ENCODE data around the gene CCDC159. TPM values are rescaled to one million over a fixed set of nuclear protein-coding genes. Genes with fewer than 3 reads are reported as not detected.

The CCDC159 gene
- total RNA-seq, 4 donors from 2014 or later = 1.2 to 46.2 (median 16.4) TPM

DNA sequence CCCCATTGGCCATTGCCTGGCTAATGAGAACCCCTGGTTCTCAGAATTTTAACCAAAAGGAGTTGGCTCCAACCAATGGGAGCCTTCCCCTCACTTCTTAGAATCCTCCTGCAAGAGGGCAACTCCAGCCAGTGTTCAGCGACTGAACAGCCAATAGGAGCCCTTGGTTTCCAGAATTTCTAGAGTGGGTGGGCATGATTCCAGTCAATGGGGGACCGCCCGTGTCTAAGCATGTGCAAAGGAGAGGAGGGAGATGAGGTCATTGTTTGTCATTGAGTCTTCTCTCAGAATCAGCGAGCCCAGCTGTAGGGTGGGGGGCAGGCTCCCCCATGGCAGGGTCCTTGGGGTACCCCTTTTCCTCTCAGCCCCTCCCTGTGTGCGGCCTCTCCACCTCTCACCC, 18.6 kb downstream of the CCDC159 start:
- no peaks in the 10 kb centered on the region for H3K27me3 ChIP-seq
- TF ChIP-seq POLR2A (IDR thresholded peaks at IDR 0.05) = no peak
- TF ChIP-seq, protein P1, sequence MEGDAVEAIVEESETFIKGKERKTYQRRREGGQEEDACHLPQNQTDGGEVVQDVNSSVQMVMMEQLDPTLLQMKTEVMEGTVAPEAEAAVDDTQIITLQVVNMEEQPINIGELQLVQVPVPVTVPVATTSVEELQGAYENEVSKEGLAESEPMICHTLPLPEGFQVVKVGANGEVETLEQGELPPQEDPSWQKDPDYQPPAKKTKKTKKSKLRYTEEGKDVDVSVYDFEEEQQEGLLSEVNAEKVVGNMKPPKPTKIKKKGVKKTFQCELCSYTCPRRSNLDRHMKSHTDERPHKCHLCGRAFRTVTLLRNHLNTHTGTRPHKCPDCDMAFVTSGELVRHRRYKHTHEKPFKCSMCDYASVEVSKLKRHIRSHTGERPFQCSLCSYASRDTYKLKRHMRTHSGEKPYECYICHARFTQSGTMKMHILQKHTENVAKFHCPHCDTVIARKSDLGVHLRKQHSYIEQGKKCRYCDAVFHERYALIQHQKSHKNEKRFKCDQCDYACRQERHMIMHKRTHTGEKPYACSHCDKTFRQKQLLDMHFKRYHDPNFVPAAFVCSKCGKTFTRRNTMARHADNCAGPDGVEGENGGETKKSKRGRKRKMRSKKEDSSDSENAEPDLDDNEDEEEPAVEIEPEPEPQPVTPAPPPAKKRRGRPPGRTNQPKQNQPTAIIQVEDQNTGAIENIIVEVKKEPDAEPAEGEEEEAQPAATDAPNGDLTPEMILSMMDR (IDR thresholded peaks at IDR 0.05) = no peak
- no peaks in the 10 kb centered on the region for H3K36me3 ChIP-seq
- peak overlapping the region in 1 of 2 donors; percentile 12 for H3K27ac ChIP-seq
- intact Hi-C loops (cut with DNase I; ENCODE audit: low total_unique reads) = no loop called here
- no peak for DNase-seq
- H3K4me1 ChIP-seq = no peaks in the 10 kb centered on the region
- H3K9me3 ChIP-seq = no peaks in the 10 kb centered on the region
- no peak overlapping the region for H3K4me3 ChIP-seq

- no peaks in the 10 kb centered on the region for H3K9me3 ChIP-seq
- H3K4me3 ChIP-seq = no peak overlapping the region
- H3K27me3 ChIP-seq = no peaks in the 10 kb centered on the region
- no peaks in the 10 kb centered on the region for H3K36me3 ChIP-seq
- intact Hi-C loops (cut with DNase I; ENCODE audit: low total_unique reads) = no loop called here
- TF ChIP-seq, protein P1 (IDR thresholded peaks at IDR 0.05) = no peak
- no peak for TF ChIP-seq POLR2A (IDR thresholded peaks at IDR 0.05)
- DNase-seq = no peak
- peak overlapping the region in 1 of 2 donors; percentile 12 for H3K27ac ChIP-seq
- no peaks in the 10 kb centered on the region for H3K4me1 ChIP-seq
These were observed 19.3 kb downstream of the CCDC159 start for GRCh38 chr19:11365557-11366117.

GRCh38 chr19:11367528-11367927, 21.2 kb downstream of the CCDC159 start:
- Histone ChIP-seq H3K4me1 (no peaks in the 10 kb centered on the region), H3K36me3 (no peaks in the 10 kb centered on the region), H3K4me3 (no peak overlapping the region), H3K27ac (no peak overlapping the region), H3K27me3 (no peaks in the 10 kb centered on the region), H3K9me3 (no peaks in the 10 kb centered on the region)
- DNase-seq = no peak
- intact Hi-C loops (cut with DNase I; ENCODE audit: low total_unique reads) = no loop called here
- no peak for TF ChIP-seq POLR2A (IDR thresholded peaks at IDR 0.05)
- TF ChIP-seq, protein P1 (IDR thresholded peaks at IDR 0.05) = no peak

DNA sequence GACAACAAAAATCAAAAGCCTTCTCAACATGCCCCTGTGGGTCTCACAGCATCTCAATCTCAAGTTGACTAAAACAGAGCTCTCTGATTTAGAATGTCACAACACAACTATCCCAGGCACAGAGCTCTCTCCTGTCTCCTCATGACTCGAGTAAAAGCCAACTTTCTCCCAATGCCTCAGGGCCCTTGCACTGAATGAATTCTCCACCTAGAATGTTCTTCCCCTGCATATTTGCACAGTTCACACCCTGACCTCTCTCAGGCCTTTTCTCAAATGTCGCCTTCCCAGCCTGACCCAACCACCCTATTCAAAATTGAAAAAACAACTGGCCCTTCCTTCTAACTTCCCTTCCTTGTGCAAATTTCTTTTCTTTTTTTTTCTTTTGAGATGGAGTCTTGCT, 24.4 kb downstream of the CCDC159 start:
- no peaks in the 10 kb centered on the region for H3K36me3 ChIP-seq
- no peak overlapping the region for H3K27ac ChIP-seq
- DNase-seq = no peak
- intact Hi-C loops (cut with DNase I; ENCODE audit: low total_unique reads) = no loop called here
- no peak overlapping the region for H3K4me3 ChIP-seq
- TF ChIP-seq, protein P1 (IDR thresholded peaks at IDR 0.05) = no peak
- H3K4me1 ChIP-seq = peaks cover 0 to 3% of the 10 kb centered on the region in 2 donors
- H3K27me3 ChIP-seq = no peaks in the 10 kb centered on the region
- H3K9me3 ChIP-seq = no peaks in the 10 kb centered on the region

DNA sequence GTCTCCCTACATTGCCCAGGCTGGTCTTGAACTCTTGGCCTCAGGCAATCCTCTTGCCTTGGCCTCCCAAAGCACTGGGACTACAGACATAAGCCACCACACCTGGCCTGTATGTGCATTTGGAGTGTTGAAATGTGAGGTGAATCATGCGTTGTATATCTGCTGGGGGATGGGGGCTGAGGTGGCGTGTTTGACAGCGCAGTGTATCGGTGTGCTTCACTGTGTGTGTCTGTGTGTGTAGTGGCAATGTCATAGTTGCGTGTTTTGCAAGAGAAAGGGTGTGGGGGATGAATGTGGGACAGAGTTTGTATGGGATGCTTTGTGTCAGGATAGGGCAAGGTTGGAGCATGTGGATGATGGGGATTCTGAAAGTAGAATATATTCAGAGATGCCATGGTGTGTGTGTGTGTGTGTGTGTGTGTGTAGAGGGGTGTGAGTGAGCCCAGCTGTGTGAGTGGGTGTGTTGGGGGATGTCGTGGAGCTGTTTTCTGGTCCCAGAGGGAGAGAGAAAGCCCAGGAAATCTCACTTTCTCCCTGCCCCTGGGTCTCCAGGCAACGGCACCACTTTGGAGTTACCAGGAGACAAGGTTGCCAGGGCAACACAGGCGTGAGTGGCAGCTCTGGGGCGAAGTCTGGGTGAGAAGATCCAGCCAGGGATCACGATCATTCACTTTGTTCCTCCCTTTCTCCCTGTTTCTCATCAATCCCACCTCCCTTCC, 27.0 kb downstream of the CCDC159 start:
- intact Hi-C loops (cut with DNase I; ENCODE audit: low total_unique reads) = no loop called here
- Histone ChIP-seq H3K4me1 (peaks cover 9 to 12% of the 10 kb centered on the region in 2 donors), H3K4me3 (no peak overlapping the region), H3K9me3 (no peaks in the 10 kb centered on the region), H3K36me3 (no peaks in the 10 kb centered on the region), H3K27ac (no peak overlapping the region), H3K27me3 (no peaks in the 10 kb centered on the region)
- DNase-seq = no peak
- TF ChIP-seq POLR2A (IDR thresholded peaks at IDR 0.05) = no peak
- TF ChIP-seq, protein P1 (IDR thresholded peaks at IDR 0.05) = no peak
